Fibroblast of skin of left quadriceps (primary cell): ENCODE data around the gene EFCAB11.

ENCODE experiments used
- DNase-seq, 2 experiments: peaks; one replicate each; pipeline ENCODE4 v3.0.0-alpha.2; 2013; ENCODE audit warnings: low read depth in 2 of 2

EFCAB11 gene

GRCh38 chr14:89814126-89814525 is 140.4 kb downstream of the EFCAB11 start:
- DNase-seq, result no peak

GRCh38 chr14:89813617-89814031 is 140.9 kb downstream of the EFCAB11 start:
- DNase-seq, result peak; percentile 93

DNA sequence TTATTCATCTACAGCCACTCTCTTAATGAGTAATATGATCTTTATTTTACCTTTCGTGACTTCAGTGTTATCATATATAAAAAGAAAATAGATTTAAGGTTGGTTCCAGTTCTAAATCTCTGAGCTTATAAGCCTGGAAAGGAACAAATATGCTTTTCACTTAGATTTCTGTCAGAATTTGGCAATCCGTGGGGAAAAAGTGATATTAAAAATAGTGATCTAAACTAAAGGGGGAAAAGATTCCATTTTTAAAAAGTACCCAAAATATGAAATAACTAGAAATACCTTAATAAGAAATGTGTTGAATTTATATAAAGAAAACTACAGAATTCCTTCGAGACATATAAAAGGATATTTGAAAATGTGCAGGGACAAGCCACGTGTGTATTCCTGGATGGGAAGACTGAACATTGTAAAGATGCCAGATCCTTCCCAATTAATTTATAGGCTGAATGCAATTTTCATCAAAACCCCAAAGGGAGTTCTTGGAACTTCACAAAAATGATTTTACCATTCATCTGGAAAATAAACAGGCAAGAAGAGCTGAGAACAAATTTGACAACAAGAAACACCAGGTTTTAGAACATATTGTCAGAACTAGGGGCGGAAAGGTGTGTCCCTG is 142.5 kb downstream of the EFCAB11 start:
- DNase-seq, result no peak

- peak; percentile 42 to 45 for DNase-seq
These were observed 144.4 kb downstream of the EFCAB11 start for GRCh38 chr14:89810101-89810500.

DNA sequence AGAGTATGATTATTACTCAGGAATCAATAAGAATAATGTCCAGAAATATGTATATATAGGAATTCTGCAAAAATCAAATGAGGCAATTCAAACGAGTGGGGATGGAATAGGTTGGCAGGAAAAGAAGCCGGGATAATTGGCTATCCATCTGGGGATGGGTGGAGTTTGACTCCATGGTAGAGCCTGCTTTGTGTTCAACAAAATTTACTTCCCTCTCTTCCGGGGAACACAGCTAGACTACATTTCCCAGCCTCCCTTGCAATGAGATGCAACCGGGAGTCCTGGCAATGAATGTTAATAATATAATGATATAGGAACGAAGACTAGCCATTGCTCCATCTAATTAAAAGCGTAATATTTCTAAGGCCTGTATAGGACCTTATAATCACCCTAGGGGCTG is 146.6 kb downstream of the EFCAB11 start:
- DNase-seq, result no peak

GRCh38 chr14:89807151-89807550 is 147.4 kb downstream of the EFCAB11 start:
- no peak for DNase-seq

DNA sequence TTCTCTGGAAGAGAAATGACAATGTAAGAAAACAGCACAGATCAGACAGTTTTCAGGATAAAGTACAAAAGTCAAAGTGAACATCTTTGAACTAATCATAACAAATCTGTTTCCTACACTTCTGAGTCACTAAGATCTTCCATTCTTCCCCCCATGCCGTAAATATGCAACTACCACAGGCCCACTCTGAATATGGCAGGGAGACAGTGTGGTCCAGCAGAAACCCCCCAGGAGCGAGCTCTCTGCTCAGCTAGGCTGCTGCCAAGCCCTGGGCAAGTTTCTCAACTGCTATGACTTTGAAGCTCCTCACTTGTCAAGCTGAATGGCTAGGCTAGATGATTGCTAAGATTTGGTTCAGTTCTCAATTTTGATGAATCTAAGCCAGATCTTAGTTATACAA is 148.1 kb downstream of the EFCAB11 start:
- DNase-seq, result no peak

DNA sequence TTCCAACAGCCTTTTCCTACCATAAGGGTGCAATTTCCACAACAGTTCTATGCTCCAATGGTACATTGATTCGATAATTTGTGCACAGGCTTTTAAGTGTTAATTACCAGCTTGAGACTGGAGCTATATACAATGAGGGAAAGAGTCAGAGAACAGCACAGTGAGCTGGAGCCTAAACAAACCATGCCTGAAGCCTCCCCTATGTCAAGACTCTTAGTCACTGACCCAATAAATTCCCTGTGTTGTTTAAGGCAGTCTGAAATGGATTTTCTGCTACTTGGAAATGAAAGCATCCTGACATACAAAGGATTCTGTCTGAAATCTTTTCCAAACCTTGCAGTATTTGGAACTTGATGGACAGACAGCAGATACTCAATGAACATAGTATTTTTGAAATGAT is 149.0 kb downstream of the EFCAB11 start:
- no peak for DNase-seq

- no peak for DNase-seq
These were observed 151.0 kb downstream of the EFCAB11 start for GRCh38 chr14:89803542-89803941.

GRCh38 chr14:89801136-89801535 is 153.4 kb downstream of the EFCAB11 start:
- no peak for DNase-seq

GRCh38 chr14:89798212-89798773 is 156.2 kb downstream of the EFCAB11 start:
- DNase-seq, result no peak

DNA sequence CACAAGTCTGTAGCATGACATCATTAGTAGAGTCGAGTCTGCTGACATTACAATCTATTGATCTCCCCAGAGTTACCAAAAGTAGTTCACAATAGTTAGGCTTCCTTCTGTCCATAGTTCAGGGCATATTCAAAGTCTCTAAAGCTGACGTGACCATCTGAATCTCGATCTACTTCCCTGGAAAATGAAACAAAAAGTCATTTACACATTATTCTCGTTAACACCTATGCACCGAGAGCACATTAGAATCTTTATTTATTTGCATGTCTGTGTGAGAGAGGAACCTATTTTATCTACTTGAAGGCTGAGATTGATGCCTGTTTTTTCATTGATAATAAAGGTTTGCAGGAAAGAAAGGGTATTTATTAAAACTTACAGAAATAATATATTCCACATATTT is 157.4 kb downstream of the EFCAB11 start:
- DNase-seq, result no peak

DNA sequence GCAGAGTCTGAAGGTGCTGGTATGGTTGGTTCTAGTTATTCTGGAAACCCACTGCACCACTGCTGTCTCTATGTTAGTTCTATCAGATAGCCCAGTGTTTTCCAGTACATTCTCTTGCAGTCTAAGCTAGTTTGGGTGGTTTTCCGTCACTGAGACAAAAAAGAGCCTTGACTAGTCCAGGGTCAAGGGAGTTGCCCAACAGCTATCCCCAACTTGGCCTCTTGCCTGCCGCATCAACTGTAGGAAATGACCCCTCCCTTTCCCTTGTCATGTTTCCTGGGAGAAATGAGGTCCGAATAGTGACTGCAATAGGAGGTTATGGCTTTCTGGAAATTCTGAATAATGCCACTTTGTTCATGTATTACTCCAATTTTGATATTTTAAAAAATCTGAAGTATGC is 160.4 kb downstream of the EFCAB11 start:
- DNase-seq, result no peak

DNA sequence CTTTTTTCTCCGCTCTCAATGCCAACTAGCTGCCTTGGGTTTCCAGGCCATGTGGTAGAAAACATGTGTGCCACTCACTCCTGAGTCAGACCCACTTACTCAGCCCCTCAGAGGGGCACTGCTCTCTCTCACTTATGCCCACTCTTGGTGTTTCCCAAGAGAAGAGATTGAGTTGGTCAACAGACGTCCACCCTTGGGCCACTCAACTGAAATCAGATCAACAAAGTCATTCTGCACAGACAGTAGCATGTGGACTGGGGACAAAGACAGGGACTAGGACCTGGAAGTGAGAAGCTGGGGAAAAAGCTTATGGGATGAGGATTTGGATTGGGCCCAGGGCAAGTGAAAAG is 161.2 kb downstream of the EFCAB11 start:
- no peak for DNase-seq

- DNase-seq, result no peak
These were observed 161.8 kb downstream of the EFCAB11 start for GRCh38 chr14:89792489-89793366.

GRCh38 chr14:89787525-89787924 is 167.0 kb downstream of the EFCAB11 start:
- DNase-seq, result no peak

GRCh38 chr14:89781046-89781445 is 173.5 kb downstream of the EFCAB11 start:
- DNase-seq, result no peak

GRCh38 chr14:89779707-89780106 is 174.8 kb downstream of the EFCAB11 start:
- no peak for DNase-seq

- no peak for DNase-seq
These were observed 178.6 kb downstream of the EFCAB11 start for GRCh38 chr14:89775946-89776345.

DNA sequence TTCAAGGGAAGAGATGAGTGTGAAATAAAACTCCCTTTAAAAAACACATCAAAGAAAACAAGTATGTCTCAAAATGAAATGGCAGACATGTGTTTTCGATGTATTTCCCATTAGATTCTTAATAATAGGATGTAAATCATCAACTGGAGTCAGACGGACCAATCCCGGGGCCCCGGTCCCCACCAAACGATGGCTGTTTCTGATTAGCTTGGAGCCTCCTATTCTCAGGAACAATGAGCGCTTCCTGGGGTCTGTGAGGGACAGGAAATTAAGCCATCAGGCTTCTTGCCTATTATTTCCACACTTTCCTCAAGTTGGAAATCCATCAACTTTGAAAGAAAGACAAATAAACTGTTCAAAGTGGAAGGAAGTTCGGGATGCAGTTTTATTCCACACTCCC is 179.4 kb downstream of the EFCAB11 start:
- peak; percentile 25 to 34 for DNase-seq

GRCh38 chr14:89773644-89774316 is 180.8 kb downstream of the EFCAB11 start:
- DNase-seq, result no peak

DNA sequence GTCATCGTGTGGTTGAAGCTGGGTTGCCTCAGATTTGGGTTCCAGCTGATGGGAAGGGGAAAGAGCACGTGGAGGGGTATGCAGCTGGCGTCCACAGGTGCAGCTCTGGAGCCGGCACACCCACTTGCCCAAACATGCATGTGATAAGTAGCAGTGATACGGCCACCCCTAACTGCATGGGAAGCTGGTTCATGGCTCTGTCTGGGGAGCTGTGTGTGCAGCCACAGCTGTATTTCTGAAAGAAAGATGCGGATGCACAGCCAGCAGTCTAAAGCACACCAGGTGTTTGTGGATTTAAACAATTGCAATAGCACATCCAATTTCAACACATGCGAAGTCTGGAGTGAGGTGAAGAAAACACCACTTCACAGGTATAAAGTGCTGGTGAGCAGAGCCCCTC is 181.4 kb downstream of the EFCAB11 start:
- DNase-seq, result no peak

GRCh38 chr14:89771251-89771650 is 183.3 kb downstream of the EFCAB11 start:
- no peak for DNase-seq
